LNCAP (cell line): ENCODE measurements around the gene B4GALNT3.

Experiments used
- TF ChIP-seq, protein P1 (sequence below): fragments of 450-650 bp; IDR thresholded peaks from 2 replicates; pipeline ENCODE4 v1.5.1; 2017; ENCODE audit warnings: mild to moderate bottlenecking

Gene B4GALNT3

DNA sequence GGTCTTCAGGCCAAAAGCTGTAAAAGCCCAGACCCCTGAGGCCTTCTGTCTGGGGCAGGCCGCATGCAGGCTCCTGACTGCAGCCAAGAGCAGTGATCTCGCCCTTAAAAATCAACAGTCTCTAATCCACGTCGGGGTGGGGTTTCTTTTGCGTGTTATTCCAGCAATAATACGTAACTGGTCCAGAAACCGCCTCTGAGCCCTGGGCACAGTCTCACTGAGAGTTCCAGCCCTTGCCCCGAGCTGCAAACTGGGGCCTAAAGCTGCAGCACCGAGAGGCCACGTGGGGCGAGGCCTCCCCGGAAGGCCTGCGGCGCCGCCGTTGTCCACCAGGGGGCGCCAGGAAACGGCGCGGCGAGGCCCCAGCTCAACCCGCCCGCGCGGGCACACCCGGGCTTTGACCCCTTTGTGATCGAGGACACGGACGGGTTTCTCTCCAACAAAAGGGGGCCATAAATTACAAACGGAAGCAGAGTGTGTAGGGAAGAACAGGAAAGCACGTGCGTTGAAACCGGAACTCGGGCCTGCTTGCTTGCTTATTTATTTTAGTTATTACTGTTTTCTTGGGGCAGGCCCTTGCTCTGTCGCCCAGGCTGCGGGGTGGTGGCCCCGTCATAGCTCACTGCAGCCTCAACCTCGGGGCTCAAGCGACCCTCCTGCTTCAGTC is 116.3 kb downstream of the B4GALNT3 start:
- TF ChIP-seq, protein P1, sequence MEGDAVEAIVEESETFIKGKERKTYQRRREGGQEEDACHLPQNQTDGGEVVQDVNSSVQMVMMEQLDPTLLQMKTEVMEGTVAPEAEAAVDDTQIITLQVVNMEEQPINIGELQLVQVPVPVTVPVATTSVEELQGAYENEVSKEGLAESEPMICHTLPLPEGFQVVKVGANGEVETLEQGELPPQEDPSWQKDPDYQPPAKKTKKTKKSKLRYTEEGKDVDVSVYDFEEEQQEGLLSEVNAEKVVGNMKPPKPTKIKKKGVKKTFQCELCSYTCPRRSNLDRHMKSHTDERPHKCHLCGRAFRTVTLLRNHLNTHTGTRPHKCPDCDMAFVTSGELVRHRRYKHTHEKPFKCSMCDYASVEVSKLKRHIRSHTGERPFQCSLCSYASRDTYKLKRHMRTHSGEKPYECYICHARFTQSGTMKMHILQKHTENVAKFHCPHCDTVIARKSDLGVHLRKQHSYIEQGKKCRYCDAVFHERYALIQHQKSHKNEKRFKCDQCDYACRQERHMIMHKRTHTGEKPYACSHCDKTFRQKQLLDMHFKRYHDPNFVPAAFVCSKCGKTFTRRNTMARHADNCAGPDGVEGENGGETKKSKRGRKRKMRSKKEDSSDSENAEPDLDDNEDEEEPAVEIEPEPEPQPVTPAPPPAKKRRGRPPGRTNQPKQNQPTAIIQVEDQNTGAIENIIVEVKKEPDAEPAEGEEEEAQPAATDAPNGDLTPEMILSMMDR, result peak; percentile 98

DNA sequence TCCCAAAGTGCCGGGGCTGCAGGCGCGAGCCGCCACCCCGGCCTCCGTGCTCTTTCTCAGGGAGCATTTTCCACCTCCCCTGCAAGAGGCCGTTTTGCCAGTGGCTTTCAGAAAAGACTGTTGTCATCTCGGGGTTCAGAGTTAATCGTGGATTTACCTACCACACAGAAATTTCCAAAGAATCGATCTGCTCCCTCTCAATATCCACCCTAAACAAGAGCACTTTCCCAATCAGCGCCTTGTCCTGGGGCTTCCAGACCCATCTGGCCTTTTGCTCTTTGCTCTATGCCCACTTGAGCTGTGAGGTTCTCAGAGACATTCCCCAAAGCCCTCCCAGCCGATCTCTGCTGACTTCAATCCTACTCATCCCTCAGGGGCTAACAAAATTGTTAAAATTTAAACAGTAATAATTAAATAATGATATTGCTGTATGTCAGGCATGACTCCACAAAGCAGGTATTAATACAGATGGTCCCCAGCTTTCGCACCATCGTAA is 116.9 kb downstream of the B4GALNT3 start:
- TF ChIP-seq, protein P1, result no peak

DNA sequence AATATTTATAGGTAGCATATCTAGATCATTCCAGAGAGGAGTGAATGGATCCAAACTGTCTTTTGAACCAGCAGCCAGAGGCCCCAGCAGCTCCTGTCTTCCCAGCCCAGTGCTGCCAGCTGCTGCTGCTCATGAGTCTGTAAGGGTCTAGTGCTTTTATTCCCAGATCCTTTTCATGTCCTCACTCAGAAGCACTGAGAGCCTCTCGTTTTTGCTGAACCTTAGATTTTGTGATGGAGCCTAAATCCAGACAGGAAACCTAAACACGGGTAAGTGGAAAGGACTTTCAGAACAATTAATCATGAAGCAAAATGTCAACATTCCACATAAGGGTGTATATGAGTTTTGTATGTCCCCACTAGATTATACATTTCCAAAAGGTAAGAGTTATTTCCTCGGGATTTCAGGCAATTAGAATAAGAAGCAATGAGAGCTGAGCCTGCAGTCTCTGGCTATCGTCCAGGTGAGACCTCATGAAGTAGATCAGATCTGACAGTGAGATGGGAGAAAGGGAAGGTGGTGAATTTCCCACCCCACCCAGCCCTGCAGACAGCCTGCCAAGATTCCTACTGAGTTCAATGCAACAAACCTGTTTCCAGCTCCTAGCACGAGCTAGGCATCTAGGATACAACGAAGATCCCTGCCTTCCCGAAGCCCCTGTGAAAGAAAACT is 119.1 kb downstream of the B4GALNT3 start:
- TF ChIP-seq, protein P1, result no peak

DNA sequence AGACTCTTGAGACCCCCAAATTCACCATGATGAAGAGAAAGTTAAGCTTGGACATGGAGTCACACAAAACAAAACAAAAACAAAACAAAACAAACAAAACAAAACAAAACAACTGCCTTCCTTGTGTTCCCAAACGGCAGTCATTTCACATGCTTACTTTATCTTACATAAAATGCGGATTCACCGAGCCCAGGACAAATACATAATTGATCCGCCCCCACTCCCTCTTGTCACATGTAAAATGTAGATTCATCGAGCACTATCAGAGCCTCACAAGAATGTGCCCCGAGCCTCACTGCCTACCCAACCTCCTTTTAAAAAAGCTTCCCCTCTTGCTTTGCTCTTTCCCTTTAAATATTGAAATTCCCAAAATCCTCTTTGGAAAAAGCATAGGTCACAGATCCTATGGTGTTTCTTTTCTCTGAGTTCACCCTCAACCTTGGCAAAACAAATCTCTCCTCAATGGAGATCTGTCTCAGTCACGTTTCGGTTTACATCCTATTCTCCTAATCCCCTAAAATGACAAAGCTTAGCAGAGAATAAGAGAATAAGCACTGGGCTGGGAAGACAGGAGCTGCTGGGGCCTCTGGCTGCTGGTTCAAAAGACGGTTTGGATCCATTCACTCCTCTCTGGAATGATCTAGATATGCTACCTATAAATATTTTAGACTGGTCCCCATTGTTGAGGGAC is 119.8 kb downstream of the B4GALNT3 start:
- TF ChIP-seq, protein P1, result no peak

DNA sequence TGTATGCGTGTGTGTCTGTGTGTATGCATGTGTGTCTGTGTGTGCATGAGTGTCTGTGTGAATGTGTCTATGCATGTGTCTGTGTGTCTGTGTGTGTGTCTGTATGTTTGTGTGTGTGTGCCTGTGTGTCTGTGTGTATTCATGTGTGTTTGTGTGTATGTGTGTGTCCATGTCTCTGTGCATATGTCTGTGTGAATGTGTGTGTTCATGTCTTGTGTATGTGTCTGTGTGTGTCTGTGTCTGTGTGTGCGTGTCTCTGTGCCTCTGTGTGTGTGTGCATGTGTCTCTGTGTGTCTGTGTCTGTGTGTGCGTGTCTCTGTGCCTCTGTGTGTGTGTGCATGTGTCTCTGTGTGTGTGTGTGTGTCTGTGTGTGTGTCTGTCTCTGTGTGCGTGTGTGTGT is 121.1 kb downstream of the B4GALNT3 start:
- TF ChIP-seq, protein P1, result no peak

DNA sequence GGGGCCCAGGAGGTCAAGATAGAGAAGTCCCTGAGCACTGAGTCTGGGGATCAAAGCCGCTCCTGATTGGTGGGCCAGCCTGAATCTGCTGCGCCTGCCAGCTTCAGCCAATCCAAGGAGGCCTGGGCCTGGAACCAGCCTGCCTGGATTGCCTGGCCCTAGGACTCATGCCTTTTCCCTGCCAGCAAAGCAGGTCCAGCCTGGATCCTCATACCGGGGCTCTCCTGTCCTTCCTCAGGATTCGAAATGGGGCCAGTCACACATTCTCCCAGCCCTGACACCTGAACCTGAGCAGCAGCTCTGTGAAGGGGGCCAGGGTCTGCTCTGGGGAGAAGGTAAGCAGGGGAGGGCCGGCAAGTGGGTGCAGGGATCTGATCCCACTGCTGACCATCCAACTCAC is 121.6 kb downstream of the B4GALNT3 start:
- TF ChIP-seq, protein P1, result no peak

DNA sequence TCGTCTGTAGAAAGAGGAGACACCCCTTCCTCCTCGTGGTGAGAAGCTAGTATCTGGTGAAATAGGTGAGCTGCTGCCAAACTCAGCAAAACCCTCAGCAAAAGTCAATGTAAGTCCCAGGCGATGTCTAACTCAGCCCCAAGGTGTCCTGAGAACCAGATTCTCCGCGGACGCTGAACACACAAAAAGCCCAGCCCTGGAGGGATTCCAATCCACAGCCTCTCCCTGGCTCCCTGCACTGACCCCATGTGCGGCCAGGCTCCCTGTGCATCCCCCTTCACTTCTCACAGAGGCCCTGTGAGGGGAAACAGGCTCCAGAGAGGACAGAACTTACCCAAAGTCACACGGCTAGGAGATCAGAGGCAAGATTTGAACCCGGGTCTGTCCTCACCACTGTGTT is 122.0 kb downstream of the B4GALNT3 start:
- TF ChIP-seq, protein P1, result no peak
